SU-DHL-6 (cell line): ENCODE results near the gene CD93.

ENCODE experiments used
- H2AFZ ChIP-seq: fragments of 200-600 bp; sonication (generic); 2 replicates; pipeline ENCODE4 v1.6.1; 2014; ENCODE audit warnings: low read depth, mild to moderate bottlenecking, moderate library complexity, mixed read lengths, antibody characterized with exemption, low read length; ENCODE audit not compliant: severe bottlenecking
- H3F3A ChIP-seq: fragments of 200-600 bp; shearing (Covaris generic); 2 replicates; pipeline ENCODE4 v1.6.0; 2016; ENCODE audit warnings: antibody characterized with exemption, mild to moderate bottlenecking; ENCODE audit not compliant: insufficient read depth
- H3K27ac ChIP-seq: fragments of 200-600 bp; sonication (generic); 2 replicates; pipeline ENCODE4 v1.5.1; 2016; ENCODE audit warnings: low read depth, mild to moderate bottlenecking, low read length, moderate library complexity, mixed read lengths
- H3K27me3 ChIP-seq: fragments of 200-600 bp; sonication (generic), shearing (Covaris generic); 2 replicates; pipeline ENCODE4 v1.6.0; 2014; ENCODE audit warnings: mild to moderate bottlenecking, low read length
- H3K36me3 ChIP-seq: fragments of 200-600 bp; sonication (generic); 2 replicates; pipeline ENCODE4 v1.6.1; 2014; ENCODE audit warnings: mild to moderate bottlenecking, low read length, mixed read lengths
- H3K4me2 ChIP-seq: fragments of 300-600, 200-600 bp; shearing (Covaris generic), sonication (generic); 2 replicates; pipeline ENCODE4 v1.6.0; 2014; ENCODE audit warnings: low read length, low read depth, mild to moderate bottlenecking; ENCODE audit not compliant: poor library complexity, severe bottlenecking
- H3K4me3 ChIP-seq: fragments of 200-600 bp; sonication (generic); 2 replicates; pipeline ENCODE4 v1.5.1; 2014; ENCODE audit warnings: antibody characterized with exemption, low read length, mild to moderate bottlenecking, mixed read lengths; ENCODE audit not compliant: insufficient read depth, poor library complexity, severe bottlenecking
- H3K79me2 ChIP-seq: fragments of 200-600 bp; sonication (generic); 2 replicates; pipeline ENCODE4 v1.6.1; 2014; ENCODE audit warnings: mild to moderate bottlenecking, low read length, moderate library complexity; ENCODE audit not compliant: insufficient read depth
- H3K9ac ChIP-seq: fragments of 200-600 bp; sonication (generic); 2 replicates; pipeline ENCODE4 v1.7.0; 2014; ENCODE audit warnings: mild to moderate bottlenecking, low read length
- H3K9me2 ChIP-seq: fragments of 200-600 bp; sonication (generic); replicated peaks from 2 replicates; pipeline ENCODE4 v1.6.1; 2014; ENCODE audit warnings: low read length; ENCODE audit not compliant: insufficient read depth
- H3K9me3 ChIP-seq: fragments of 200-600 bp; sonication (generic); 2 replicates; pipeline ENCODE4 v1.6.1; 2014; ENCODE audit warnings: low read length, mixed read lengths; ENCODE audit not compliant: insufficient read depth
- H4K20me1 ChIP-seq: fragments of 200-600 bp; sonication (generic); 2 replicates; pipeline ENCODE4 v1.6.1; 2014; ENCODE audit warnings: low read depth, mild to moderate bottlenecking, antibody characterized with exemption, low read length, moderate library complexity, mixed read lengths
- EZH2phosphoT487 ChIP-seq: fragments of 200-600 bp; sonication (generic), shearing (Covaris generic); conservative IDR thresholded peaks from 2 replicates; pipeline ENCODE4 v1.6.1; 2018; ENCODE audit warnings: mild to moderate bottlenecking, antibody characterized with exemption, low read length, moderate library complexity, mixed read lengths
- TF ChIP-seq, protein P1 (sequence below): fragments of 200-600 bp; sonication (generic); IDR thresholded peaks from one replicate; pipeline ENCODE4 v1.5.1; 2017; ENCODE audit warnings: antibody characterized with exemption, mild to moderate bottlenecking, low read length, moderate library complexity; ENCODE audit not compliant: insufficient read depth, poor library complexity, severe bottlenecking

The CD93 gene, protein sequence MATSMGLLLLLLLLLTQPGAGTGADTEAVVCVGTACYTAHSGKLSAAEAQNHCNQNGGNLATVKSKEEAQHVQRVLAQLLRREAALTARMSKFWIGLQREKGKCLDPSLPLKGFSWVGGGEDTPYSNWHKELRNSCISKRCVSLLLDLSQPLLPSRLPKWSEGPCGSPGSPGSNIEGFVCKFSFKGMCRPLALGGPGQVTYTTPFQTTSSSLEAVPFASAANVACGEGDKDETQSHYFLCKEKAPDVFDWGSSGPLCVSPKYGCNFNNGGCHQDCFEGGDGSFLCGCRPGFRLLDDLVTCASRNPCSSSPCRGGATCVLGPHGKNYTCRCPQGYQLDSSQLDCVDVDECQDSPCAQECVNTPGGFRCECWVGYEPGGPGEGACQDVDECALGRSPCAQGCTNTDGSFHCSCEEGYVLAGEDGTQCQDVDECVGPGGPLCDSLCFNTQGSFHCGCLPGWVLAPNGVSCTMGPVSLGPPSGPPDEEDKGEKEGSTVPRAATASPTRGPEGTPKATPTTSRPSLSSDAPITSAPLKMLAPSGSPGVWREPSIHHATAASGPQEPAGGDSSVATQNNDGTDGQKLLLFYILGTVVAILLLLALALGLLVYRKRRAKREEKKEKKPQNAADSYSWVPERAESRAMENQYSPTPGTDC

DNA sequence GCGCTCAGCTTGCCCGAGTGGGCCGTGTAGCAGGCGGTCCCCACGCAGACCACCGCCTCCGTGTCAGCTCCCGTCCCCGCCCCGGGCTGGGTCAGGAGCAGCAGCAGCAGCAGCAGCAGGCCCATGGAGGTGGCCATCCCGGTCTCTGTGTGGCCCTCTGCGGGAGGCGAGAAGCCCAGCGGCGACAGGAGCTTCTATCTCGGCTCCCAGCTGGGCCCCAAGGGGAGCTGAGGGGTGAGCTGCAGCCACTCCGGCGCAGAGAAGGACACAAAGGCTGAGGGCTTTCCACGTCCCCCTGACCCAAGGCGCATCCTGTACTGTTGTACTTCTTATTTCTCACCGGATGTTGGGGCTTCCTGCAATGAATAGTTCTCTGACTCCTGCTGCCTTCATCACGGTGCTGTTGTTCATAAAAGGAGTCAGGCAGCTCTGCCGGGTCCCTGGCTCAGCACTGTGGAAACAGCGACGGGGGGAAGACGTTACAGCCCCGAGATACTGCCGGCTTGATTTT is at the start of gene CD93:
CD93 (minus strand) TSS at position 269 of the 511 bp plus-strand sequence; CDS start at position 137, 132 bp downstream.
- H3K4me3 ChIP-seq = no peak within 1 kb of the TSS

DNA sequence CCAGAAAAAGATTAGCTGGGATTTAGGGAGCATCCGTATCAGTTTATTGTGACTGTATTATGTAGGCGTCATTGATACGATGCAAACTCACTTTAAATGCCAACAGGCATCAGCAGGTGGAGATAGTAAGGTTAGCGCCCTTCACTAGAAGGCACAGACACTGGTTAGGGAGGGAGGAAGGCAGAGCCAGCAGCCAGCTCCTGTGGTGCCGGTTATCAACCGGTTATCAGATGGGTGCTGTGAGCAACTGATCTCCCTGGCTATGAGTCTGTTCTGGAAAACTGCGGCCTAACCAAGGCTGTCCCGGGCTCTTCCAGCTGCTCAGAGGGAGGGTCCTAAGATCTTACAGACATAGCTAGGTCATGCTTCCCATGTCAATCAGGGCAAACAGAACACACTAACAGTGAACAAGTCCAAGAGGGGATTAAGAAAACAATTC is 47.5 kb upstream of the CD93 start:
- Histone ChIP-seq H2AFZ (no peak overlapping the region), H3K36me3 (no peaks in the 10 kb centered on the region), H3K9me2 (no peaks in the 10 kb centered on the region), H3K79me2 (no peaks in the 10 kb centered on the region), H3K4me3 (no peak overlapping the region), H4K20me1 (no peaks in the 10 kb centered on the region), H3K9me3 (no peaks in the 10 kb centered on the region), H3K4me2 (no peak overlapping the region), H3K9ac (no peak overlapping the region), H3K27me3 (no peaks in the 10 kb centered on the region), H3F3A (no peaks in the 10 kb centered on the region), H3K27ac (no peak overlapping the region)
- no peak for TF ChIP-seq EZH2phosphoT487
- TF ChIP-seq, protein P1, sequence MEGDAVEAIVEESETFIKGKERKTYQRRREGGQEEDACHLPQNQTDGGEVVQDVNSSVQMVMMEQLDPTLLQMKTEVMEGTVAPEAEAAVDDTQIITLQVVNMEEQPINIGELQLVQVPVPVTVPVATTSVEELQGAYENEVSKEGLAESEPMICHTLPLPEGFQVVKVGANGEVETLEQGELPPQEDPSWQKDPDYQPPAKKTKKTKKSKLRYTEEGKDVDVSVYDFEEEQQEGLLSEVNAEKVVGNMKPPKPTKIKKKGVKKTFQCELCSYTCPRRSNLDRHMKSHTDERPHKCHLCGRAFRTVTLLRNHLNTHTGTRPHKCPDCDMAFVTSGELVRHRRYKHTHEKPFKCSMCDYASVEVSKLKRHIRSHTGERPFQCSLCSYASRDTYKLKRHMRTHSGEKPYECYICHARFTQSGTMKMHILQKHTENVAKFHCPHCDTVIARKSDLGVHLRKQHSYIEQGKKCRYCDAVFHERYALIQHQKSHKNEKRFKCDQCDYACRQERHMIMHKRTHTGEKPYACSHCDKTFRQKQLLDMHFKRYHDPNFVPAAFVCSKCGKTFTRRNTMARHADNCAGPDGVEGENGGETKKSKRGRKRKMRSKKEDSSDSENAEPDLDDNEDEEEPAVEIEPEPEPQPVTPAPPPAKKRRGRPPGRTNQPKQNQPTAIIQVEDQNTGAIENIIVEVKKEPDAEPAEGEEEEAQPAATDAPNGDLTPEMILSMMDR = no peak

More for the DNA sequence above, at the start of gene CD93:
- H3K9me3 ChIP-seq = no peaks in the 10 kb centered on the region
- H3K9ac ChIP-seq = no peak within 1 kb of the TSS
- no peaks in the 10 kb centered on the region for H3K36me3 ChIP-seq
- H4K20me1 ChIP-seq = no peaks in the 10 kb centered on the region
- H2AFZ ChIP-seq = no peak within 1 kb of the TSS
- H3K4me2 ChIP-seq = no peak within 1 kb of the TSS
- no peaks in the 10 kb centered on the region for H3K9me2 ChIP-seq
- H3K27me3 ChIP-seq = no peaks in the 10 kb centered on the region
- H3F3A ChIP-seq = no peaks in the 10 kb centered on the region
- no peak within 1 kb of the TSS for H3K27ac ChIP-seq
- no peaks in the 10 kb centered on the region for H3K79me2 ChIP-seq
- no peak for TF ChIP-seq EZH2phosphoT487
- TF ChIP-seq, protein P1 = no peak

DNA sequence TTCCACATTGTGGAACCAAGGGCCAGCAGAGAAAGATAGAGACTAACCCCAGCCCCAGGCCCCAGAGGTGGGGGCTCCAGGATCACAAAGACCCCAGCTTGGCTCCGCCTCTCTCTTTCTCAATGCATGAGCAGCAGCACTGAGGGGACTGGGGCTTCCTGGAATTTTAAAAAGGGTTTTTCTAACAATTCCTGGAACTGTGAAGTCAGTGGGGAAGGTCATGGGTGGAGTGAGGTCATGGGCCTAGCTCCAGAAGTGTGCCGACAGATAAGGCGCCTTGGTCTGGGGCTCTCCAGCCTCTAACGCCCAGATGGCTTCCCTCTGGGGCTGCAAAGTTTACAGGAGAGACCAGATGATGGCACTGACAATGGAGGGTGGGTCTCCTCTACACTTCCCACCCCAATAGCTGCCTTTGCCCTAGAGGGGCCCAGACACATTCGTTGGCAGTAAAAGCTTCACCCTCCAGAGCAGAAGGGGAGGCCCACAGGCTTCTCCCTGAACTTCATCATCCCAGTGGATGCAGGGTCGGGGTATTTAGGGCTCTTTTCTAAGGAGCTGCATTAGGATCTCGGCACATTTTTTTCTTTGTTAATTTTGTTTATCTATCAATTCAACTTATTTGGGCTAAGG is 46.9 kb upstream of the CD93 start:
- Histone ChIP-seq H3K4me3 (no peak overlapping the region), H3K36me3 (no peaks in the 10 kb centered on the region), H3K27ac (no peak overlapping the region), H3K27me3 (no peaks in the 10 kb centered on the region), H3K9me3 (no peaks in the 10 kb centered on the region), H3K9ac (no peak overlapping the region), H3K79me2 (no peaks in the 10 kb centered on the region), H3F3A (no peaks in the 10 kb centered on the region), H4K20me1 (no peaks in the 10 kb centered on the region), H3K9me2 (no peaks in the 10 kb centered on the region), H2AFZ (no peak overlapping the region), H3K4me2 (no peak overlapping the region)
- no peak for TF ChIP-seq EZH2phosphoT487
- TF ChIP-seq, protein P1 = no peak
